Liver (tissue), 9 donors: Measurements from ENCODE around the gene NEIL3. TPM values are rescaled to one million over a fixed set of nuclear protein-coding genes. Genes with fewer than 3 reads are reported as not detected.

Experiments
- DNase-seq: peaks from one replicate; pipeline ENCODE4 v3.0.0-alpha.2; 2017; ENCODE audit warnings: low spot score
- H3K27ac ChIP-seq, 2 donors: one replicate each; pipeline ENCODE4 v1.7.0; 2013; ENCODE audit warnings: inconsistent platforms in 2 of 2, low read length in 2 of 2, control low read depth in 1 of 2, low read depth in 1 of 2, mild to moderate bottlenecking in 1 of 2
- H3K27me3 ChIP-seq, 4 donors: one replicate each; pipeline versions ENCODE4 v1.6.1 to v1.7.0; 2013; ENCODE audit warnings: low read length in 3 of 4, inconsistent platforms in 1 of 4, mild to moderate bottlenecking in 1 of 4, moderate library complexity in 1 of 4; ENCODE audit not compliant: control insufficient read depth in 4 of 4, insufficient read depth in 4 of 4
- H3K36me3 ChIP-seq, 4 donors: one replicate each; pipeline versions ENCODE4 v1.6.1 to v1.7.0; 2013; ENCODE audit warnings: low read length in 3 of 4, mild to moderate bottlenecking in 3 of 4, low read depth in 1 of 4, moderate library complexity in 1 of 4; ENCODE audit not compliant: control insufficient read depth in 4 of 4, insufficient read depth in 3 of 4
- H3K4me1 ChIP-seq, 4 donors: one replicate each; pipeline versions ENCODE4 v1.6.1 to v1.7.0; 2013; ENCODE audit warnings: low read length in 3 of 4, mild to moderate bottlenecking in 3 of 4, moderate library complexity in 1 of 4; ENCODE audit not compliant: control insufficient read depth in 4 of 4, insufficient read depth in 4 of 4
- H3K4me3 ChIP-seq, 3 donors: one replicate each; pipeline versions ENCODE4 v1.6.1 to v1.7.0; 2013; ENCODE audit warnings: low read length in 3 of 3, control low read depth in 1 of 3, low read depth in 1 of 3, mild to moderate bottlenecking in 1 of 3
- H3K9ac ChIP-seq, 2 donors: one replicate each; pipeline ENCODE4 v1.7.0; 2013; ENCODE audit warnings: low read length in 2 of 2, mild to moderate bottlenecking in 2 of 2, moderate library complexity in 2 of 2, control low read depth in 1 of 2, low read depth in 1 of 2
- H3K9me3 ChIP-seq, 4 donors: one replicate each; pipeline versions ENCODE4 v1.6.1 to v1.7.0; 2013; ENCODE audit warnings: low read length in 3 of 4; ENCODE audit not compliant: control insufficient read depth in 4 of 4
- ATF3 ChIP-seq: IDR thresholded peaks from 2 replicates; pipeline ENCODE4 v1.6.1; 2016; ENCODE audit warnings: antibody characterized with exemption
- EGR1 ChIP-seq, 2 donors: IDR thresholded peaks; 2 replicates each; pipeline ENCODE4 v1.6.1; 2016 to 2018; ENCODE audit warnings: antibody characterized with exemption in 2 of 2, low read depth in 2 of 2
- FOXA1 ChIP-seq: IDR thresholded peaks from 2 replicates; pipeline ENCODE4 v1.6.1; 2016; ENCODE audit warnings: antibody characterized with exemption
- FOXA2 ChIP-seq: IDR thresholded peaks from 2 replicates; pipeline ENCODE4 v1.6.1; 2016; ENCODE audit warnings: antibody characterized with exemption
- GABPA ChIP-seq, 2 donors: IDR thresholded peaks in 1 of 2; conservative IDR thresholded peaks in 1 of 2; 2 replicates each; pipeline ENCODE4 v1.6.1; 2016; ENCODE audit warnings: antibody characterized with exemption in 2 of 2, mild to moderate bottlenecking in 1 of 2, moderate library complexity in 1 of 2
- HNF4A ChIP-seq, 2 donors: conservative IDR thresholded peaks; 2 replicates each; pipeline ENCODE4 v1.6.1; 2016; ENCODE audit warnings: antibody characterized with exemption in 2 of 2, mild to moderate bottlenecking in 2 of 2
- HNF4G ChIP-seq: IDR thresholded peaks from 2 replicates; pipeline ENCODE4 v1.6.1; 2016; ENCODE audit warnings: antibody characterized with exemption
- JUND ChIP-seq, 2 donors: IDR thresholded peaks; 2 replicates each; pipeline ENCODE4 v1.6.1; 2016; ENCODE audit warnings: antibody characterized with exemption in 2 of 2
- MAX ChIP-seq: IDR thresholded peaks from 2 replicates; pipeline ENCODE4 v1.6.1; 2016; ENCODE audit warnings: antibody characterized with exemption
- NR2F2 ChIP-seq: IDR thresholded peaks from 2 replicates; pipeline ENCODE4 v1.6.1; 2016; ENCODE audit warnings: antibody characterized with exemption
- RAD21 ChIP-seq, 2 donors: IDR thresholded peaks; 2 replicates each; pipeline ENCODE4 v1.6.1; 2016; ENCODE audit warnings: antibody characterized with exemption in 2 of 2, mild to moderate bottlenecking in 2 of 2
- RXRA ChIP-seq, 2 donors: IDR thresholded peaks; 2 replicates each; pipeline ENCODE4 v1.6.1; 2017 to 2018; ENCODE audit warnings: antibody characterized with exemption in 2 of 2, mild to moderate bottlenecking in 1 of 2
- SP1 ChIP-seq: IDR thresholded peaks from 2 replicates; pipeline ENCODE4 v1.6.1; 2018; ENCODE audit warnings: antibody characterized with exemption, mild to moderate bottlenecking
- TAF1 ChIP-seq: conservative IDR thresholded peaks from 2 replicates; pipeline ENCODE4 v1.6.1; 2016; ENCODE audit warnings: antibody characterized with exemption, mild to moderate bottlenecking
- YY1 ChIP-seq: IDR thresholded peaks from 2 replicates; pipeline ENCODE4 v1.6.1; 2016; ENCODE audit warnings: antibody characterized with exemption, mild to moderate bottlenecking
- WGBS: extraction: QIAGEN DNeasy Blood & Tissue Kit; methylation state at CpG from one replicate; pipeline ENCODE4 v1.1.7; 2013; 5-methylcytosine and 5-hydroxymethylcytosine counted together
- polyA plus RNA-seq, 2 donors: library from polyadenylated mRNA; stranded (reverse) in 1 of 2; unstranded in 1 of 2; fragments of 200-250 nt in 1 of 2; fragments of >200 nt in 1 of 2; fragmentation: Nextera tagmentation in 1 of 2; extraction: Ambion mirVana in 1 of 2; gene quantifications; one replicate each; pipeline versions ENCODE4 v1.2.1 to v1.2.3, GENCODE V29; 2013 to 2015
- total RNA-seq, 2 donors: library from RNA; depleted of rRNA; stranded (reverse); fragments of >200 nt; gene quantifications; one replicate each; pipeline ENCODE4 v1.2.3, GENCODE V29; 2014
- TF ChIP-seq, protein P1 (sequence below): fragments of 150-350 bp; IDR thresholded peaks from 2 replicates; pipeline ENCODE4 v1.5.1; 2017; ENCODE audit warnings: improper control_type of control experiment, low read depth, low read length; ENCODE audit not compliant: missing input control
- TF ChIP-seq, protein P2 (sequence below): IDR thresholded peaks from 2 replicates; pipeline ENCODE4 v1.6.1; 2016; ENCODE audit warnings: antibody characterized with exemption, mild to moderate bottlenecking
- TF ChIP-seq, protein P3 (sequence below): IDR thresholded peaks from 2 replicates; pipeline ENCODE4 v1.6.1; 2016; ENCODE audit warnings: antibody characterized with exemption
- donor health status: healthy.
- donor health status: healthy.
- donor health status: healthy.
- donor health status: healthy.
- donor health status: healthy.

The NEIL3 gene
- total and polyA plus RNA-seq, 4 donors, result 0.07 to 11.0 (median 0.19) TPM

DNA sequence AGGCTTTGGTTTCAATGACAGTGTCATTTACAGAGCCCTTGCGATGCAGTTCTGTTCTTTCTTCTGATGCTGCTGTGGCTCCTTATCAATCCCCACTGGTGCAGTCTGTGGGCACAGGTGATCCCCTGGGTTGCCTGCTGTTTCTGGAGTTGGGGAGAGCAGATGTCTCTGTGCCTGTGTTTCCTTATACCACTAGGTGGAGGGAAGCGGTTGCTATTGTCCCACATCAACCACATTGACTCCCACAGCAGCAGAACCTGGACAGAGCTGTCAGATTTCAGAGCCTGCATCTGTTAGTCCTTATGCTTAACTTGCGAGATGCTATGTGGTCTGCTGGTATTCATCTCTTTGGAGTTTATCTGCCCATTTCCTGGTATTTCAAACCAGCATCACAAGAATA is 57.7 kb downstream of the NEIL3 start:
- peaks cover 0 to 4% (median 0%) of the 10 kb centered on the region in 4 donors for H3K27me3 ChIP-seq
- H3K9ac ChIP-seq, result no peak overlapping the region
- peak; percentile 70 to 77 for TF ChIP-seq RAD21 (IDR thresholded peaks at IDR 0.05)
- TF ChIP-seq, protein P1, sequence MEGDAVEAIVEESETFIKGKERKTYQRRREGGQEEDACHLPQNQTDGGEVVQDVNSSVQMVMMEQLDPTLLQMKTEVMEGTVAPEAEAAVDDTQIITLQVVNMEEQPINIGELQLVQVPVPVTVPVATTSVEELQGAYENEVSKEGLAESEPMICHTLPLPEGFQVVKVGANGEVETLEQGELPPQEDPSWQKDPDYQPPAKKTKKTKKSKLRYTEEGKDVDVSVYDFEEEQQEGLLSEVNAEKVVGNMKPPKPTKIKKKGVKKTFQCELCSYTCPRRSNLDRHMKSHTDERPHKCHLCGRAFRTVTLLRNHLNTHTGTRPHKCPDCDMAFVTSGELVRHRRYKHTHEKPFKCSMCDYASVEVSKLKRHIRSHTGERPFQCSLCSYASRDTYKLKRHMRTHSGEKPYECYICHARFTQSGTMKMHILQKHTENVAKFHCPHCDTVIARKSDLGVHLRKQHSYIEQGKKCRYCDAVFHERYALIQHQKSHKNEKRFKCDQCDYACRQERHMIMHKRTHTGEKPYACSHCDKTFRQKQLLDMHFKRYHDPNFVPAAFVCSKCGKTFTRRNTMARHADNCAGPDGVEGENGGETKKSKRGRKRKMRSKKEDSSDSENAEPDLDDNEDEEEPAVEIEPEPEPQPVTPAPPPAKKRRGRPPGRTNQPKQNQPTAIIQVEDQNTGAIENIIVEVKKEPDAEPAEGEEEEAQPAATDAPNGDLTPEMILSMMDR, result peak; percentile 36
- no peak for TF ChIP-seq FOXA1
- TF ChIP-seq, protein P2, sequence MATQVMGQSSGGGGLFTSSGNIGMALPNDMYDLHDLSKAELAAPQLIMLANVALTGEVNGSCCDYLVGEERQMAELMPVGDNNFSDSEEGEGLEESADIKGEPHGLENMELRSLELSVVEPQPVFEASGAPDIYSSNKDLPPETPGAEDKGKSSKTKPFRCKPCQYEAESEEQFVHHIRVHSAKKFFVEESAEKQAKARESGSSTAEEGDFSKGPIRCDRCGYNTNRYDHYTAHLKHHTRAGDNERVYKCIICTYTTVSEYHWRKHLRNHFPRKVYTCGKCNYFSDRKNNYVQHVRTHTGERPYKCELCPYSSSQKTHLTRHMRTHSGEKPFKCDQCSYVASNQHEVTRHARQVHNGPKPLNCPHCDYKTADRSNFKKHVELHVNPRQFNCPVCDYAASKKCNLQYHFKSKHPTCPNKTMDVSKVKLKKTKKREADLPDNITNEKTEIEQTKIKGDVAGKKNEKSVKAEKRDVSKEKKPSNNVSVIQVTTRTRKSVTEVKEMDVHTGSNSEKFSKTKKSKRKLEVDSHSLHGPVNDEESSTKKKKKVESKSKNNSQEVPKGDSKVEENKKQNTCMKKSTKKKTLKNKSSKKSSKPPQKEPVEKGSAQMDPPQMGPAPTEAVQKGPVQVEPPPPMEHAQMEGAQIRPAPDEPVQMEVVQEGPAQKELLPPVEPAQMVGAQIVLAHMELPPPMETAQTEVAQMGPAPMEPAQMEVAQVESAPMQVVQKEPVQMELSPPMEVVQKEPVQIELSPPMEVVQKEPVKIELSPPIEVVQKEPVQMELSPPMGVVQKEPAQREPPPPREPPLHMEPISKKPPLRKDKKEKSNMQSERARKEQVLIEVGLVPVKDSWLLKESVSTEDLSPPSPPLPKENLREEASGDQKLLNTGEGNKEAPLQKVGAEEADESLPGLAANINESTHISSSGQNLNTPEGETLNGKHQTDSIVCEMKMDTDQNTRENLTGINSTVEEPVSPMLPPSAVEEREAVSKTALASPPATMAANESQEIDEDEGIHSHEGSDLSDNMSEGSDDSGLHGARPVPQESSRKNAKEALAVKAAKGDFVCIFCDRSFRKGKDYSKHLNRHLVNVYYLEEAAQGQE, result no peak
- H3K36me3 ChIP-seq, result no peaks in the 10 kb centered on the region
- no peak overlapping the region for H3K27ac ChIP-seq
- no peaks in the 10 kb centered on the region for H3K4me1 ChIP-seq
- no peaks in the 10 kb centered on the region for H3K9me3 ChIP-seq
- H3K4me3 ChIP-seq, result no peak overlapping the region
- DNase-seq, result no peak
- WGBS, result 83% methylated on average over 3 of the region's 3 CpGs

DNA sequence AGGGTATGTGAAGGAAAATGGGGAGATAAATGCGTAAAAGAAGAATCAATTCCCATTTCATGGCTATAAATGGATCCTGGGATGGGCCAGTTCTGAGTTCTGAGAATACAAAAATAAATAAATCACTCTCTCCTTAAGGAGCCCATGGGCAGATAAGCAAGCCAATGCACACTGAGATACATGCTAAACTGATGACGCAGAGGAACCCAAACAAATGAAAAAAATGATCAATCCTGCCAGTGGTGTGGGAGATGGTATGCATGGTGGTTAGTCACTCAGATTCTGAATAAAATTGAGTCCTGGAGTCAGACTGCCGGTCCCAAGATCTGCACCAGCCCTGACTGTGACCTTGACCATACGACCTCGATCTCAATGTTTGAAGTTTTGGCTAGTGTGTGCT is 59.7 kb downstream of the NEIL3 start:
- H3K27ac ChIP-seq, result no peak overlapping the region
- no peaks in the 10 kb centered on the region for H3K9me3 ChIP-seq
- H3K4me1 ChIP-seq, result no peaks in the 10 kb centered on the region
- H3K36me3 ChIP-seq, result no peaks in the 10 kb centered on the region
- no peak overlapping the region for H3K4me3 ChIP-seq
- TF ChIP-seq NR2F2, result no peak
- TF ChIP-seq, protein P2, result no peak
- no peak for TF ChIP-seq JUND (IDR thresholded peaks at IDR 0.05)
- TF ChIP-seq ATF3, result no peak
- no peak for TF ChIP-seq GABPA (IDR thresholded peaks at IDR 0.05 in 1 of 2, conservative IDR thresholded peaks at IDR 0.05 in 1 of 2)
- TF ChIP-seq, protein P1, result no peak
- TF ChIP-seq, protein P3, sequence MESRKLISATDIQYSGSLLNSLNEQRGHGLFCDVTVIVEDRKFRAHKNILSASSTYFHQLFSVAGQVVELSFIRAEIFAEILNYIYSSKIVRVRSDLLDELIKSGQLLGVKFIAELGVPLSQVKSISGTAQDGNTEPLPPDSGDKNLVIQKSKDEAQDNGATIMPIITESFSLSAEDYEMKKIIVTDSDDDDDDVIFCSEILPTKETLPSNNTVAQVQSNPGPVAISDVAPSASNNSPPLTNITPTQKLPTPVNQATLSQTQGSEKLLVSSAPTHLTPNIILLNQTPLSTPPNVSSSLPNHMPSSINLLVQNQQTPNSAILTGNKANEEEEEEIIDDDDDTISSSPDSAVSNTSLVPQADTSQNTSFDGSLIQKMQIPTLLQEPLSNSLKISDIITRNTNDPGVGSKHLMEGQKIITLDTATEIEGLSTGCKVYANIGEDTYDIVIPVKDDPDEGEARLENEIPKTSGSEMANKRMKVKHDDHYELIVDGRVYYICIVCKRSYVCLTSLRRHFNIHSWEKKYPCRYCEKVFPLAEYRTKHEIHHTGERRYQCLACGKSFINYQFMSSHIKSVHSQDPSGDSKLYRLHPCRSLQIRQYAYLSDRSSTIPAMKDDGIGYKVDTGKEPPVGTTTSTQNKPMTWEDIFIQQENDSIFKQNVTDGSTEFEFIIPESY, result no peak
- TF ChIP-seq HNF4G, result no peak
- TF ChIP-seq HNF4A (conservative IDR thresholded peaks at IDR 0.05), result no peak
- TF ChIP-seq EGR1 (IDR thresholded peaks at IDR 0.05; ENCODE audit: low read depth in 2 of 2), result no peak
- no peak for TF ChIP-seq RXRA (IDR thresholded peaks at IDR 0.05)
- TF ChIP-seq MAX, result no peak
- no peak for TF ChIP-seq YY1
- TF ChIP-seq FOXA1, result no peak
- no peak for TF ChIP-seq RAD21 (IDR thresholded peaks at IDR 0.05)
- no peak for TF ChIP-seq SP1
- TF ChIP-seq TAF1, result no peak
- TF ChIP-seq FOXA2, result no peak
- WGBS, result 90% methylated on average over 5 of the region's 5 CpGs
- peaks cover 0 to 4% (median 0%) of the 10 kb centered on the region in 4 donors for H3K27me3 ChIP-seq
- no peak for DNase-seq
- H3K9ac ChIP-seq, result no peak overlapping the region
